Measurements from ENCODE around the gene SETD4.

Gene SETD4

DNA sequence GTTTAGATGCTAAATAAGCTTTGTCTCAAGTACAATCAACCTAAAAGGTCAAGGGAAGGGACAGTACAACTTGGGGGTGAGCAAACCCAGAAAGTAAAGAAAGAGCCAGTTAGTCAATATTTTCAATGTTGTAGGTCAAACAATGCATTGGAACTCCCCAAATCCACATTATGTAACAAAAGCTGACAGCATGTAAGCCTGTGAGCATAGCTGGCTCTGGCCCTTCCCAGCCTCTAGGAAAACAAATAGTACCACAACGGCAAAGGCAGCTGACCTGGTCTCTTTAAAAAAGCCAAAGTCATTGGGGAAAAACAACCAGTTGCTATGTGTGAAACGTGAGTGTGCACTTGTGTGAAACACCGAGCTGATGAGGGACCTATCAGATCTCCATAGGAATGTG is 12.9 kb upstream of the SETD4 start:
- Histone ChIP-seq H3K4me1 (ENCODE audit: control extremely low read depth in 1 of 4, control insufficient read depth in 4 of 4, insufficient read depth in 4 of 4, low read length in 3 of 4) (peaks cover 0 to 40% (median 7%) of the 10 kb centered on the region in 4 experiments), H3K36me3 (ENCODE audit: control insufficient read depth in 4 of 4, insufficient read depth in 4 of 4, low read length in 3 of 4) (peaks cover 0 to 18% (median 11%) of the 10 kb centered on the region in 4 experiments), H3K9me3 (ENCODE audit: control extremely low read depth in 1 of 5, control insufficient read depth in 4 of 5, insufficient read depth in 2 of 5, low read depth in 1 of 5, low read length in 4 of 5) (peaks cover under 1 to 7% (median 4%) of the 10 kb centered on the region in 5 experiments), H3K4me3 (ENCODE audit: control insufficient read depth in 1 of 7, extremely low read depth in 1 of 7, insufficient read depth in 4 of 7, low read depth in 2 of 7, low read length in 6 of 7) (no peak overlapping the region), H3K27ac (ENCODE audit: insufficient read depth in 1 of 2, low read depth in 1 of 2, low read length in 2 of 2, poor library complexity in 1 of 2, severe bottlenecking in 2 of 2) (no peak overlapping the region), H3K27me3 (replicated peaks in 2 of 5; ENCODE audit: control insufficient read depth in 4 of 5, insufficient read depth in 5 of 5, low read length in 4 of 5) (no peaks in the 10 kb centered on the region)
- POLR2A ChIA-PET: no interaction called here
- peak in 1 of 3 donors; percentile 63 for DNase-seq
- CTCF ChIA-PET: interaction anchor here (0.7 to 1.8 kb wide), 6 partner anchors 9 to 106 kb away, joined by 3 to 8 read pairs (median 4); no protein-coding TSS in a partner anchor
- WGBS (ENCODE audit: insufficient coverage): 26% methylated on average over 2 of the region's 3 CpGs

DNA sequence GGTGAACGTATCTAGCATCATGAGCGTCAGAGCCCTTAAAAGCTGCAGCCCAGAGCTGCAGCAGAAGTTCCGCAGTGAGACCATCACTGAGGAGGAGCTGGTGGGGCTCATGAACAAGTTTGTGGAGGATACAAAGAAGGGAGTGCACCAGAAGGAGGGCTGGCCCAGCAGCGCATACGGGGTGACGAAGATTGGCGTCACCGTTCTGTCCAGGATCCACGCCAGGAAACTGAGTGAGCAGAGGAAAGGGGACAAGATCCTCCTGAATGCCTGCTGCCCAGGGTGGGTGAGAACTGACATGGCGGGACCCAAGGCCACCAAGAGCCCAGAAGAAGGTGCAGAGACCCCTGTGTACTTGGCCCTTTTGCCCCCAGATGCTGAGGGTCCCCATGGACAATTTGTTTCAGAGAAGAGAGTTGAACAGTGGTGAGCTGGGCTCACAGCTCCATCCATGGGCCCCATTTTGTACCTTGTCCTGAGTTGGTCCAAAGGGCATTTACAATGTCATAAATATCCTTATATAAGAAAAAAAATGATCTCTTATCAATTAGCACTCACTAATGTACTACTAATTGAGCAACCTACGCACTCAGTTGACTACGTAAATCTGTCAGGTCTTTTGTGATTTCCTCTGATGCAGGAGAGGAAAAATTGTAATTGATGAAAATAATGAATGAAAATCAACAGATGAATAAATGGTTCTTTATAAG is 12.3 kb upstream of the SETD4 start:
- Histone ChIP-seq H3K36me3 (ENCODE audit: control insufficient read depth in 4 of 4, insufficient read depth in 4 of 4, low read length in 3 of 4) (peaks cover 0 to 18% (median 11%) of the 10 kb centered on the region in 4 experiments), H3K4me1 (ENCODE audit: control extremely low read depth in 1 of 4, control insufficient read depth in 4 of 4, insufficient read depth in 4 of 4, low read length in 3 of 4) (peaks cover 0 to 37% (median 6%) of the 10 kb centered on the region in 4 experiments), H3K9me3 (ENCODE audit: control extremely low read depth in 1 of 5, control insufficient read depth in 4 of 5, insufficient read depth in 2 of 5, low read depth in 1 of 5, low read length in 4 of 5) (peaks cover 4 to 13% (median 4%) of the 10 kb centered on the region in 5 experiments), H3K27me3 (replicated peaks in 2 of 5; ENCODE audit: control insufficient read depth in 4 of 5, insufficient read depth in 5 of 5, low read length in 4 of 5) (no peaks in the 10 kb centered on the region), H3K4me3 (ENCODE audit: control insufficient read depth in 1 of 7, extremely low read depth in 1 of 7, insufficient read depth in 4 of 7, low read depth in 2 of 7, low read length in 6 of 7) (no peak overlapping the region), H3K27ac (ENCODE audit: insufficient read depth in 1 of 2, low read depth in 1 of 2, low read length in 2 of 2, poor library complexity in 1 of 2, severe bottlenecking in 2 of 2) (no peak overlapping the region)
- POLR2A ChIA-PET: no interaction called here
- CTCF ChIA-PET: interaction anchor here (0.7 to 1.8 kb wide), 4 partner anchors 10 to 106 kb away, joined by 3 to 8 read pairs (median 4); no protein-coding TSS in a partner anchor
- no peak for DNase-seq
- 100% methylated on average over 11 of the region's 12 CpGs for WGBS (ENCODE audit: insufficient coverage)

DNA sequence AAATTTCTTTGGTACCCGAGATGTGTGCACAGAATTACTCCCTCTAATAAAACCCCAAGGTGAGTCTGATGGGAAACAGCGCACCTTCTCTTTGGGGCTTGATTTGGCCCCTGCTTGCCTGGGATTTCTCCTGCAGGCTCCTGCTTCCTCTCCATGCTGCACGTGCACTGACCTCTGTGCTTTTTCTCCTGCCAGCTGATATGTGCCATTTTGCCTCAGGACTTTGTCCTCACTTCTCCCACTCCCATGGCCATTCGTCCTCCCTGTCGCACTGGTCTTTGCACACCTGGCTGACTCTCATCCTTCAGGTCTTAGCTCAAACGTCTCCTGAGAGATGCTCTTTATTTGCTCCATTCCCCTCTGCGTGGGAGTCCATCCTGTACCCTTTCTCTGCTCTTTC is 10.7 kb upstream of the SETD4 start:
- Histone ChIP-seq H3K27me3 (replicated peaks in 2 of 5; ENCODE audit: control insufficient read depth in 4 of 5, insufficient read depth in 5 of 5, low read length in 4 of 5) (no peaks in the 10 kb centered on the region), H3K36me3 (ENCODE audit: control insufficient read depth in 4 of 4, insufficient read depth in 4 of 4, low read length in 3 of 4) (peaks cover 0 to 18% (median 11%) of the 10 kb centered on the region in 4 experiments), H3K4me1 (ENCODE audit: control extremely low read depth in 1 of 4, control insufficient read depth in 4 of 4, insufficient read depth in 4 of 4, low read length in 3 of 4) (peaks cover 0 to 29% (median 4%) of the 10 kb centered on the region in 4 experiments), H3K9me3 (ENCODE audit: control extremely low read depth in 1 of 5, control insufficient read depth in 4 of 5, insufficient read depth in 2 of 5, low read depth in 1 of 5, low read length in 4 of 5) (peaks cover 4 to 15% (median 4%) of the 10 kb centered on the region in 5 experiments), H3K27ac (ENCODE audit: insufficient read depth in 1 of 2, low read depth in 1 of 2, low read length in 2 of 2, poor library complexity in 1 of 2, severe bottlenecking in 2 of 2) (no peak overlapping the region), H3K4me3 (ENCODE audit: control insufficient read depth in 1 of 7, extremely low read depth in 1 of 7, insufficient read depth in 4 of 7, low read depth in 2 of 7, low read length in 6 of 7) (peak overlapping the region in 1 of 7 experiments; percentile 7)
- CTCF ChIA-PET: interaction anchor here (1.0 to 1.6 kb wide), 4 partner anchors 8 to 38 kb away, joined by 3 to 5 read pairs (median 4); no protein-coding TSS in a partner anchor
- POLR2A ChIA-PET: no interaction called here
- no peak for DNase-seq
- 90% methylated on average over 6 of the region's 7 CpGs for WGBS (ENCODE audit: insufficient coverage)

DNA sequence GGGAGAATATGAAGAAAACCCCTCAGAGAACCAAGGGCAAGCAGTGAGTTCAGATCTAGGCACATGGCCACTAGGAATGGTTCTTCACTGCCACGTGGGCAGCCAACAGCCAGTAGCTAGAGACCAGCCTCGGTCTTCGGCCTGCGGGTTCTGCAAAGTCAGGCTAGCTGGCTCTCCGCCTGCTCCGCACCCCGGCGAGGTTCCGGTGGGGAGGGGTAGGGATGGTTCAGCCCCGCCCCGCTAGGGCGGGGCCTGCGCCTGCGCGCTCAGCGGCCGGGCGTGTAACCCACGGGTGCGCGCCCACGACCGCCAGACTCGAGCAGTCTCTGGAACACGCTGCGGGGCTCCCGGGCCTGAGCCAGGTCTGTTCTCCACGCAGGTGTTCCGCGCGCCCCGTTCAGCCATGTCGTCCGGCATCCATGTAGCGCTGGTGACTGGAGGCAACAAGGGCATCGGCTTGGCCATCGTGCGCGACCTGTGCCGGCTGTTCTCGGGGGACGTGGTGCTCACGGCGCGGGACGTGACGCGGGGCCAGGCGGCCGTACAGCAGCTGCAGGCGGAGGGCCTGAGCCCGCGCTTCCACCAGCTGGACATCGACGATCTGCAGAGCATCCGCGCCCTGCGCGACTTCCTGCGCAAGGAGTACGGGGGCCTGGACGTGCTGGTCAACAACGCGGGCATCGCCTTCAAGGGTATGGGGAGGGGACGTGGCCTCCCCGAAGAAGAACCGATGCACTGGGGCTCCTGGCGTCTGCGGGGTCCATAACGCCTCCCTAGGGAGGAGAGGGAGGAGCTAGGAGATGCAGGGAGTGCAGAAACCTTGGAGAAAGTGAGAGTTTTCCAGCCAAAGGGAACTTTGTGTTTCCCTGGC is 9.6 kb upstream of the SETD4 start, which contains the start of gene CBR1:
Gene CBR1 (plus strand): TSS at position 312 of the 871 bp plus-strand sequence. CDS start 92 bp downstream, at position 404.
- peaks cover 0 to 18% (median 11%) of the 10 kb centered on the region in 4 experiments for H3K36me3 ChIP-seq (ENCODE audit: control insufficient read depth in 4 of 4, insufficient read depth in 4 of 4, low read length in 3 of 4)
- POLR2A ChIA-PET: interaction anchor here (0.7 kb wide), 1 partner anchor 28 kb away, joined by 3 read pairs; no protein-coding TSS in a partner anchor
- DNase-seq: peak; percentile 91 to 95 (median 95)
- peak within 1 kb of the TSS; percentile 49 to 91 (median 72) for H3K4me3 ChIP-seq (ENCODE audit: control insufficient read depth in 1 of 7, extremely low read depth in 1 of 7, insufficient read depth in 4 of 7, low read depth in 2 of 7, low read length in 6 of 7)
- CTCF ChIA-PET: interaction anchor here (0.7 to 1.6 kb wide), 7 partner anchors 9 to 1514 kb away, joined by 3 to 5 read pairs (median 3); partner anchors contain the start of gene SETD4
- no peak within 1 kb of the TSS for H3K27ac ChIP-seq (ENCODE audit: insufficient read depth in 1 of 2, low read depth in 1 of 2, low read length in 2 of 2, poor library complexity in 1 of 2, severe bottlenecking in 2 of 2)
- H3K9me3 ChIP-seq (ENCODE audit: control extremely low read depth in 1 of 5, control insufficient read depth in 4 of 5, insufficient read depth in 2 of 5, low read depth in 1 of 5, low read length in 4 of 5): peaks cover 4 to 15% (median 4%) of the 10 kb centered on the region in 5 experiments
- WGBS (ENCODE audit: insufficient coverage): under 1% methylated on average over 57 of the region's 71 CpGs
- no peaks in the 10 kb centered on the region for H3K27me3 ChIP-seq (replicated peaks in 2 of 5; ENCODE audit: control insufficient read depth in 4 of 5, insufficient read depth in 5 of 5, low read length in 4 of 5)
- H3K4me1 ChIP-seq (ENCODE audit: control extremely low read depth in 1 of 4, control insufficient read depth in 4 of 4, insufficient read depth in 4 of 4, low read length in 3 of 4): peaks cover 0 to 33% (median 7%) of the 10 kb centered on the region in 4 experiments

DNA sequence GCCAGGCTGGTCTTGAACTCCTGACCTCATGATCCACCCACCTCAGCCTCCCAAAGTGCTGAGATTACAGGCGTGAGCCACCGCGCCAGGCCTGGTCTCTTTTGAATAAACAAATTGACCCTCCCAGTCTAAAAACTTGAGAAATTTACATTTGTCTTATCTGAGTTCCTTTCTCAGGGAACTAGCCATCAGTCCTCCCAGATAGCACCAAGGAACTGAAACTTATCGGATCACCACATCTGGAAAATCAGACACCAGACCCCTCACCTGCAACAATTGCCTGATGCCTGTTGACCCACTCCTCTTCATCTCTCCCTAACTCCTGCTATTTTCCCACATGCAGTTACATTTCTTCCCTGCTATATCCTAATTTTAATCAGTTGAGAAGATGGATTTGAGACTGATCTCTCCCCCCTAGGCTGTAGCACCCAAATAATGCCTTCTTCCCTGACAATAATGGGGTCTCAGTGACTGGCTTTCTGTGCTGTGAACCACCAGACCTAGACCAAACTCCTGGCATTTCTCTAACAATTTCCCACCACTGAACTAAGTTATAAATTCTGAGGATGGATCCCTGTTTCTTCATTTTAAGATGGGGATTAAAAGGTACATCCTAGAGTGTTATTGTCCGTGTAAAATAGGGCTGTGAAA is 8.5 kb upstream of the SETD4 start:
- H3K4me1 ChIP-seq (ENCODE audit: control extremely low read depth in 1 of 4, control insufficient read depth in 4 of 4, insufficient read depth in 4 of 4, low read length in 3 of 4): peaks cover 0 to 33% (median 7%) of the 10 kb centered on the region in 4 experiments
- peaks cover 4 to 15% (median 4%) of the 10 kb centered on the region in 5 experiments for H3K9me3 ChIP-seq (ENCODE audit: control extremely low read depth in 1 of 5, control insufficient read depth in 4 of 5, insufficient read depth in 2 of 5, low read depth in 1 of 5, low read length in 4 of 5)
- no peaks in the 10 kb centered on the region for H3K27me3 ChIP-seq (replicated peaks in 2 of 5; ENCODE audit: control insufficient read depth in 4 of 5, insufficient read depth in 5 of 5, low read length in 4 of 5)
- ChIA-PET POLR2A (interaction anchor here (0.7 kb wide), 1 partner anchor 1214 kb away, joined by 9 read pairs; no protein-coding TSS in a partner anchor), CTCF (interaction anchor here (0.7 to 1.6 kb wide), 3 partner anchors 8 to 13 kb away, joined by 3 to 5 read pairs (median 4); partner anchors contain the start of gene SETD4)
- 97% methylated on average over 4 of the region's 5 CpGs for WGBS (ENCODE audit: insufficient coverage)
- H3K36me3 ChIP-seq (ENCODE audit: control insufficient read depth in 4 of 4, insufficient read depth in 4 of 4, low read length in 3 of 4): peaks cover 0 to 18% (median 11%) of the 10 kb centered on the region in 4 experiments
- DNase-seq: no peak
- H3K27ac ChIP-seq (ENCODE audit: insufficient read depth in 1 of 2, low read depth in 1 of 2, low read length in 2 of 2, poor library complexity in 1 of 2, severe bottlenecking in 2 of 2): no peak overlapping the region
- peak overlapping the region in 1 of 7 experiments; percentile 91 for H3K4me3 ChIP-seq (ENCODE audit: control insufficient read depth in 1 of 7, extremely low read depth in 1 of 7, insufficient read depth in 4 of 7, low read depth in 2 of 7, low read length in 6 of 7)

DNA sequence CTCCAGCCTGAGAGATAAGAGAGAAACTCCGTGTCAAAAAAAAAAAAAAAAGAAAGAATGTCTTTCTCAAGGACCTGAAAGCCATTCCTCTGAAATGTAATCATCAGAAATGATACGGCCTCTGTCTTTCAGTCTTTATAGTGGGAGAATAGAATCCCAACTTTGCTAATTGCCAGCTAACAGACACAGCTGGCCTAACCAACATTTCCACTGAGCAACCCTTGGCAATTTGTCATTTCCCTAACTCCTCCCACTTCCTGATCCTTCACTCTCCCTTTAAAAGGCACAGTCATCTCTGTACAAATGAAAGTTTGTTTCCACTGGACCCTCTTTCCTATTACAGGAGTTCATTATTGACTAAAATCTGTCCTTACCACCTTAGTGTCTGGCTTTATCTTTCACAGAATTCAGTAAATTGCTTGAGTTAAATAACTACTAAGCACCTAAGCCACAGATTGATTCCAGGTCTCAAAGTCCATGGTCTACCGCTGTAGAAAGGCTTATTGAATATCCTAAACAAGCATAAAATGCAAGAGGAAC is 5.2 kb upstream of the SETD4 start:
- no peak overlapping the region for H3K27ac ChIP-seq (ENCODE audit: insufficient read depth in 1 of 2, low read depth in 1 of 2, low read length in 2 of 2, poor library complexity in 1 of 2, severe bottlenecking in 2 of 2)
- H3K4me1 ChIP-seq (ENCODE audit: control extremely low read depth in 1 of 4, control insufficient read depth in 4 of 4, insufficient read depth in 4 of 4, low read length in 3 of 4): peaks cover 0 to 22% (median 9%) of the 10 kb centered on the region in 4 experiments
- CTCF ChIA-PET: interaction anchor here (1.1 to 2.7 kb wide), 2 partner anchors 13 to 17 kb away, joined by 3 to 7 read pairs; no protein-coding TSS in a partner anchor
- H3K4me3 ChIP-seq (ENCODE audit: control insufficient read depth in 1 of 7, extremely low read depth in 1 of 7, insufficient read depth in 4 of 7, low read depth in 2 of 7, low read length in 6 of 7): no peak overlapping the region
- WGBS (ENCODE audit: insufficient coverage): 100% methylated on average over 1 of the region's 3 CpGs
- H3K27me3 ChIP-seq (replicated peaks in 2 of 5; ENCODE audit: control insufficient read depth in 4 of 5, insufficient read depth in 5 of 5, low read length in 4 of 5): no peaks in the 10 kb centered on the region
- peak in 2 of 3 donors; percentile 71 to 75 for DNase-seq
- H3K36me3 ChIP-seq (ENCODE audit: control insufficient read depth in 4 of 4, insufficient read depth in 4 of 4, low read length in 3 of 4): no peaks in the 10 kb centered on the region
- POLR2A ChIA-PET: no interaction called here
- H3K9me3 ChIP-seq (ENCODE audit: control extremely low read depth in 1 of 5, control insufficient read depth in 4 of 5, insufficient read depth in 2 of 5, low read depth in 1 of 5, low read length in 4 of 5): peaks cover 4 to 15% (median 4%) of the 10 kb centered on the region in 5 experiments

Data from common myeloid progenitor, CD34-positive (primary cell).